Measurements from ENCODE around the gene TCEA3.

- TF ChIP-seq CTCF (IDR thresholded peaks at IDR 0.05), result no peak
- no peak for TF ChIP-seq POLR2A (IDR thresholded peaks at IDR 0.05)
Measured at GRCh38 chr1:23422241-23422877, 2.2 kb downstream of the TCEA3 start.

Measured in testis (tissue), 2 donors.